DND-41 (cell line): ENCODE data around the gene NAPB.

Source experiments
- ATAC-seq: fragments of 200-7000 bp; cut with Tn5 transposase; 3 replicates; pipeline ENCODE4 v1.9.1; 2021; ENCODE audit warnings: low read depth; ENCODE audit not compliant: insufficient read depth
- DNase-seq: peaks from one replicate; pipeline ENCODE4 v3.0.0-alpha.2; 2020
- H2AFZ ChIP-seq: 2 replicates; pipeline ENCODE4 v1.6.0; 2012; ENCODE audit warnings: low read depth, low read length
- H3K27ac ChIP-seq: 2 replicates; pipeline ENCODE4 v1.5.1; 2012; ENCODE audit warnings: low read length, inconsistent platforms
- H3K27me3 ChIP-seq: fragments of 200-600 bp; sonication (generic); 2 replicates; pipeline ENCODE4 v1.6.0; 2012; ENCODE audit warnings: low read length, mild to moderate bottlenecking, inconsistent platforms; ENCODE audit not compliant: insufficient read depth, poor library complexity
- H3K36me3 ChIP-seq: 2 replicates; pipeline ENCODE4 v1.5.1; 2012; ENCODE audit warnings: low read length, inconsistent platforms; ENCODE audit not compliant: insufficient read depth
- H3K4me1 ChIP-seq: 2 replicates; pipeline ENCODE4 v1.5.1; 2012; ENCODE audit warnings: mild to moderate bottlenecking, low read length; ENCODE audit not compliant: insufficient read depth
- H3K4me2 ChIP-seq: 2 replicates; pipeline ENCODE4 v1.6.0; 2012; ENCODE audit warnings: mild to moderate bottlenecking, moderate library complexity, low read length, inconsistent platforms; ENCODE audit not compliant: insufficient read depth
- H3K4me3 ChIP-seq, 2 experiments: fragments of 200-600 bp in 1 of 2; shearing (Covaris generic) in 1 of 2; 2 replicates each; pipeline ENCODE4 v1.5.1; 2012 to 2016; ENCODE audit warnings: inconsistent platforms in 2 of 2, low read length in 2 of 2, mild to moderate bottlenecking in 2 of 2, low read depth in 1 of 2, moderate library complexity in 1 of 2
- H3K79me2 ChIP-seq: 2 replicates; pipeline ENCODE4 v1.6.0; 2012; ENCODE audit warnings: low read length, inconsistent platforms; ENCODE audit not compliant: insufficient read depth
- H3K9ac ChIP-seq: 2 replicates; pipeline ENCODE4 v1.6.0; 2012; ENCODE audit warnings: low read depth, mild to moderate bottlenecking, inconsistent platforms, low read length, moderate library complexity
- H3K9me3 ChIP-seq: 2 replicates; pipeline ENCODE4 v1.5.1; 2012; ENCODE audit warnings: low read length, moderate library complexity, mild to moderate bottlenecking, inconsistent platforms; ENCODE audit not compliant: insufficient read depth, severe bottlenecking
- H4K20me1 ChIP-seq: 2 replicates; pipeline ENCODE4 v1.6.0; 2012; ENCODE audit warnings: low read length; ENCODE audit not compliant: insufficient read depth
- CTCF ChIP-seq: IDR thresholded peaks from 2 replicates; pipeline ENCODE4 v1.5.1; 2012; ENCODE audit warnings: borderline replicate concordance, low read length, moderate library complexity, mild to moderate bottlenecking; ENCODE audit not compliant: poor library complexity, severe bottlenecking; ENCODE audit errors: extremely low read depth
- EZH2 ChIP-seq: IDR thresholded peaks from 3 replicates; pipeline ENCODE4 v1.6.1; 2012; ENCODE audit warnings: borderline replicate concordance, low read depth, mild to moderate bottlenecking, moderate library complexity, low read length, inconsistent platforms; ENCODE audit not compliant: severe bottlenecking

The NAPB gene

GRCh38 chr20:23435626-23436539 is 14.6 kb upstream of the NAPB start:
- TF ChIP-seq EZH2 (no peak), CTCF (no peak)
- Histone ChIP-seq H3K4me2 (no peak overlapping the region), H3K27me3 (peaks cover 12% of the 10 kb centered on the region), H3K27ac (no peak overlapping the region), H3K36me3 (no peaks in the 10 kb centered on the region), H3K9ac (no peak overlapping the region), H3K4me3 (no peak overlapping the region), H3K4me1 (no peaks in the 10 kb centered on the region), H2AFZ (0 out of 2 replicates have a peak overlapping the region, but pooled peaks have one; percentile 9), H3K9me3 (no peaks in the 10 kb centered on the region), H3K79me2 (no peaks in the 10 kb centered on the region), H4K20me1 (no peaks in the 10 kb centered on the region)
- DNase-seq (no peak), ATAC-seq (no peak)

GRCh38 chr20:23434521-23435313 is 13.4 kb upstream of the NAPB start:
- H3K4me1 ChIP-seq, result no peaks in the 10 kb centered on the region
- no peak for DNase-seq
- H2AFZ ChIP-seq, result no peak overlapping the region
- no peak overlapping the region for H3K4me2 ChIP-seq
- no peaks in the 10 kb centered on the region for H3K36me3 ChIP-seq
- H3K9ac ChIP-seq, result no peak overlapping the region
- H3K27ac ChIP-seq, result no peak overlapping the region
- no peak for ATAC-seq
- H3K4me3 ChIP-seq, result no peak overlapping the region
- peaks cover 12% of the 10 kb centered on the region for H3K27me3 ChIP-seq
- H4K20me1 ChIP-seq, result no peaks in the 10 kb centered on the region
- no peaks in the 10 kb centered on the region for H3K79me2 ChIP-seq
- no peaks in the 10 kb centered on the region for H3K9me3 ChIP-seq
- TF ChIP-seq EZH2 (no peak), CTCF (no peak)

- no peak overlapping the region for H2AFZ ChIP-seq
- no peaks in the 10 kb centered on the region for H3K9me3 ChIP-seq
- H3K27ac ChIP-seq, result no peak overlapping the region
- no peak overlapping the region for H3K9ac ChIP-seq
- H4K20me1 ChIP-seq, result no peaks in the 10 kb centered on the region
- H3K4me3 ChIP-seq, result no peak overlapping the region
- no peak overlapping the region for H3K4me2 ChIP-seq
- no peaks in the 10 kb centered on the region for H3K36me3 ChIP-seq
- no peaks in the 10 kb centered on the region for H3K79me2 ChIP-seq
- peaks cover 12% of the 10 kb centered on the region for H3K27me3 ChIP-seq
- no peaks in the 10 kb centered on the region for H3K4me1 ChIP-seq
- TF ChIP-seq EZH2, result no peak
- no peak for TF ChIP-seq CTCF
- no peak for ATAC-seq
- DNase-seq, result no peak
Measured at GRCh38 chr20:23433628-23434027, 12.3 kb upstream of the NAPB start.
